HG03432 (cell line): ENCODE data around the gene HRAS.
"Not testable (repeated sequence)": the region's sequence is repeated elsewhere in the genome, so short reads cannot be mapped to it uniquely, and the experiment has no call there.

Experiments
- ATAC-seq: cut with Tn5 transposase; IDR thresholded peaks from one replicate; pipeline ENCODE4 v1.9.1; 2021; ENCODE audit warnings: mild to moderate bottlenecking, moderate library complexity; ENCODE audit not compliant: unreplicated experiment

The HRAS gene

GRCh38 chr11:534396-535209 is 773 bp downstream of the HRAS start:
- ATAC-seq, result peak; percentile 0

DNA sequence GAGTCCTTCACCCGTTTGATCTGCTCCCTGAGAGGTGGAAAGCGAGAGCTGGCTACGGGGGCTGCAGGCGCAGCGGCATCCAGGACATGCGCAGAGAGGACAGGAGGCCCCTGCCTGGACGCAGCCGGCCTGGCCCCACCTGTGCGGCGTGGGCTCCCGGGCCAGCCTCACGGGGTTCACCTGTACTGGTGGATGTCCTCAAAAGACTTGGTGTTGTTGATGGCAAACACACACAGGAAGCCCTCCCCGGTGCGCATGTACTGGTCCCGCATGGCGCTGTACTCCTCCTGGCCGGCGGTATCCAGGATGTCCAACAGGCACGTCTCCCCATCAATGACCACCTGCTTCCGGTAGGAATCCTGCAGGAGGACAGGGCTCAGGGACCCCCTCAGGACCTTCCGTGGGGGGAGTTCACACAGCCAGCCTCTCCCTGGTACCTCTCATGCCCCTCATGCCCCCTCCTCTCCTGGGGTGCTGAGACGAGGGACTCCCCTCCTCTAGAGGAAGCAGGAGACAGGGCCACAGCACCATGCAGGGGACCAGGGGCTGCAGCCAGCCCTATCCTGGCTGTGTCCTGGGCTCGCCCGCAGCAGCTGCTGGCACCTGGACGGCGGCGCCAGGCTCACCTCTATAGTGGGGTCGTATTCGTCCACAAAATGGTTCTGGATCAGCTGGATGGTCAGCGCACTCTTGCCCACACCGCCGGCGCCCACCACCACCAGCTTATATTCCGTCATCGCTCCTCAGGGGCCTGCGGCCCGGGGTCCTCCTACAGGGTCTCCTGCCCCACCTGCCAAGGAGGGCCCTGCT is 1.6 kb downstream of the HRAS start:
- no peak for ATAC-seq

GRCh38 chr11:532986-533585 is 2.3 kb downstream of the HRAS start:
- ATAC-seq, result no peak

- ATAC-seq, result no peak
Observed at GRCh38 chr11:532527-532985, 2.8 kb downstream of the HRAS start.

GRCh38 chr11:531919-532526 is 3.4 kb downstream of the HRAS start:
- ATAC-seq, result no peak

GRCh38 chr11:530960-531831 is 4.2 kb downstream of the HRAS start:
- no peak for ATAC-seq

GRCh38 chr11:529728-530411 is 5.5 kb downstream of the HRAS start:
- ATAC-seq, result no peak

- ATAC-seq, result no peak
Observed at GRCh38 chr11:528815-529727, 6.3 kb downstream of the HRAS start.

GRCh38 chr11:528166-528814 is 7.1 kb downstream of the HRAS start:
- ATAC-seq, result no peak

- no peak for ATAC-seq
Observed at GRCh38 chr11:526192-526591, 9.2 kb downstream of the HRAS start.

- ATAC-seq, result no peak
Observed at GRCh38 chr11:521177-521688, 14.1 kb downstream of the HRAS start.

GRCh38 chr11:520428-521176 is 14.8 kb downstream of the HRAS start:
- ATAC-seq, result no peak

DNA sequence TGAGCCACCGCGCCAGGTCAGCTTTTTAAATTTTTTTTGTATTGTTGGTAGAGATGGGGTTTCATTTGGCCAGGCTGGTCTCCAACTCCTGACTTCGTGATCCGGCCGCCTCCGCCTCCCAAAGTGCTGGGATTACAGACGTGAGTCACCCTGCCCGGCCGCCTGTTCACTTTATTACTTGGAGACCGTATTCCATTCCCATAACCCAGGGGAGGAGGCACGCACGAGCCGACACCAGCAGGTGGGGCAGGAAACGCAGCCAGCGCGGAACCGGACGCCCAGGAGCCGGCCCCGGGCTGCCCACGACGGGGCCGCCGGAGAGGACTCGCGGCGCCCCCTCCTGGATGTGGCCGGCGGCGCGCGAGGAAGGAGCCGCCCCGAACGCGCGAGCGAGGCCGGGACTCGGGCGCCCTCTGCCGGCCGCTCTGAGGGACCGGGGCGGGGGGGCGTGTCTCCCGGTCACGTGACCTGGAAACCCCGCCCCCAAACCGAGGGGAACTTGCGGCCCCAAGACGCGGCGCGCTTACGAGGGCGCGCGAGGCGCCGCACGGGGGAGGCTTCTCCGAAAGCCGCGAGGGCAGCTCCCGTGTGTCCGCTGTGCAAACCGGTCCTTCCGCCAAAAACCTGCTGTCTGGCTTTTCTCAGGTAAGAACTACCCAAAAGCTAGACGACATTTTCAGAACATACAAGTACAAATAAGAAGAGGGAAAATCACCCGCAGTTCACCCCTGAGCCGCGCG is 16.7 kb downstream of the HRAS start:
- ATAC-seq, result peak; percentile 87

GRCh38 chr11:516918-517685 is 18.3 kb downstream of the HRAS start:
- ATAC-seq, result not testable (repeated sequence)

DNA sequence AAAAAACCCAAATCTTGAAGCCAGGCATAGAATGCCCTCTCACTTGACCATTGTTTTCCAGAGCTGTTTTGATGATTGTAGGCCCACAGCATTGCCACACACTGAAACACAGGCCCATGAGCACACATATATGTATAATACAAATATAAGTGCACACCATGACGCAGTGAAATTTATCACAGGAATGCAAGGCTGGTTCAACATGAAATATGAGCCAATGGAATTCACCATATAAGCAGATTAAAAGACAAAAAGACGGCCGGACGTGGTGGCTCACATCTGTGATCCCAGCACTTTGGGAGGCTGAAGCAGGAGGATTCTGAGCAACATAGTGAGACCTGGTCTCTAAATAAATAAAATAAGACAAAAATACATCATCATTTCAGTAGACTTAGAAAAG is 19.0 kb downstream of the HRAS start:
- ATAC-seq, result no peak

DNA sequence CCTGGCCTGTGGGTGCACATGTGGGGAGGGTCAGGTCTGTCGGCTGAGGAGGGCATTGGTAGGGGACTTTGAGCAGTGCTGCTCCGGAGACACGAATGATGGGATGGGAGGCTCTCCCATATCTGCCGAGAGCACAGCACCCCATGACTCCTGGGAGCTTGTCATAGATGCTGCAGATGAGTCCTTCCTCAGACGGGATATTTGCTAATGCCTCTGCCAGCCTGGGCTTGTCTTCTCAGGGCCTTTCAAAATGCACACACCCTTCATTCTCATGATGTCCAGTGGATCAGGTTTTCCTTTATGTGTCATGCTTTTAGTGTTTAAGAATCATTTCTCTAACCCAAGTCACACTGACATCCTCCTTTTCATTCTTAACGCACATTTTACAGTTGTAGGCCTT is 20.2 kb downstream of the HRAS start:
- no peak for ATAC-seq
